ENCODE results near the gene VEPH1.

DNA sequence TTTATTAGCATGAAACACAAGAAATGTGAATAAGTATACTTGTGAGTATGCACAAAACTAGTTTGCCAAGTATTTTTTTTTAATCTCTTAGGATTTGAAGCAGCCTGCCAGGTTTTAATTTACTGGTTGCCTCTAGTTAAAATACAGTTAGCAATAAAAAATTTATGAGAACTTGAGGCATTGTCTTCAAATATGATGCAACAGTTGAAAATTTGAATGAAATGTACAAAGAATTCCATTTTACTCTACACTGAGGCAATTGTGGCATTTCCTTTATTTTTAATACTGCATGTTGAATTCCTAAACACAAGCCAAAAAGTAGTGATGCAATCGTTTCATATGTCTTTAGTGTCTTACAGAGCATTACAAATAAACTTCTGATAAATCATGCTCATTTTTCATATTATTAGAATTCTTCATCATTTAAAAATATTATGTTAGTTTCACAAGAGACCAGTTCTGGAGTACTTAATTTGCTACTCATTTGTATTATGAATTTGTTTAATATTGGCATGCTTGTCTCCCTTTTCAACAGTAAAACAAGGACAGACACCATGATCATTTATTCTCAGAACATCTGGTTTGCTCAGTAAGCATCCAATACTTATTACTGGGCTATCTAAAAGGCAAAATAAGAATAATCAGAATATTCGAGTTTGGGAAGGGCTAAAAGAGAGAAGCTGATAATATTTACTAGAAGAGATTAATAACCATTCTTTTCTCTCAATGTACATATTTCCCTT, 191.4 kb downstream of the VEPH1 start:
- TF ChIP-seq, protein P1, sequence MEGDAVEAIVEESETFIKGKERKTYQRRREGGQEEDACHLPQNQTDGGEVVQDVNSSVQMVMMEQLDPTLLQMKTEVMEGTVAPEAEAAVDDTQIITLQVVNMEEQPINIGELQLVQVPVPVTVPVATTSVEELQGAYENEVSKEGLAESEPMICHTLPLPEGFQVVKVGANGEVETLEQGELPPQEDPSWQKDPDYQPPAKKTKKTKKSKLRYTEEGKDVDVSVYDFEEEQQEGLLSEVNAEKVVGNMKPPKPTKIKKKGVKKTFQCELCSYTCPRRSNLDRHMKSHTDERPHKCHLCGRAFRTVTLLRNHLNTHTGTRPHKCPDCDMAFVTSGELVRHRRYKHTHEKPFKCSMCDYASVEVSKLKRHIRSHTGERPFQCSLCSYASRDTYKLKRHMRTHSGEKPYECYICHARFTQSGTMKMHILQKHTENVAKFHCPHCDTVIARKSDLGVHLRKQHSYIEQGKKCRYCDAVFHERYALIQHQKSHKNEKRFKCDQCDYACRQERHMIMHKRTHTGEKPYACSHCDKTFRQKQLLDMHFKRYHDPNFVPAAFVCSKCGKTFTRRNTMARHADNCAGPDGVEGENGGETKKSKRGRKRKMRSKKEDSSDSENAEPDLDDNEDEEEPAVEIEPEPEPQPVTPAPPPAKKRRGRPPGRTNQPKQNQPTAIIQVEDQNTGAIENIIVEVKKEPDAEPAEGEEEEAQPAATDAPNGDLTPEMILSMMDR (IDR thresholded peaks at IDR 0.05): no peak
- TF ChIP-seq RXRA (IDR thresholded peaks at IDR 0.05; ENCODE audit: borderline replicate concordance, low read depth) (peak; percentile 42; the same call in 1 of the 2 replicates), SMC3 (IDR thresholded peaks at IDR 0.05; ENCODE audit: low read depth, low read length) (no peak), EZH2phosphoT487 (IDR thresholded peaks at IDR 0.05; ENCODE audit: borderline replicate concordance, low read depth) (no peak), POLR2AphosphoS5 (IDR thresholded peaks at IDR 0.05; ENCODE audit: low read depth, low read length) (peak; percentile 51; the same call in 1 of the 2 replicates), RCOR1 (IDR thresholded peaks at IDR 0.05; ENCODE audit: low read length) (no peak)

Data from SK-N-SH (cell line).